ENCODE results near the gene HPCAL1. TPM values are rescaled to one million over a fixed set of nuclear protein-coding genes. Genes with fewer than 3 reads are reported as not detected.

The HPCAL1 gene
- total and polyA plus RNA-seq, 8 donors, result 58.1 to 108 (median 72.1) TPM

- intact Hi-C loops (cut with DNase I), result no loop called here
- TF ChIP-seq, protein P1, sequence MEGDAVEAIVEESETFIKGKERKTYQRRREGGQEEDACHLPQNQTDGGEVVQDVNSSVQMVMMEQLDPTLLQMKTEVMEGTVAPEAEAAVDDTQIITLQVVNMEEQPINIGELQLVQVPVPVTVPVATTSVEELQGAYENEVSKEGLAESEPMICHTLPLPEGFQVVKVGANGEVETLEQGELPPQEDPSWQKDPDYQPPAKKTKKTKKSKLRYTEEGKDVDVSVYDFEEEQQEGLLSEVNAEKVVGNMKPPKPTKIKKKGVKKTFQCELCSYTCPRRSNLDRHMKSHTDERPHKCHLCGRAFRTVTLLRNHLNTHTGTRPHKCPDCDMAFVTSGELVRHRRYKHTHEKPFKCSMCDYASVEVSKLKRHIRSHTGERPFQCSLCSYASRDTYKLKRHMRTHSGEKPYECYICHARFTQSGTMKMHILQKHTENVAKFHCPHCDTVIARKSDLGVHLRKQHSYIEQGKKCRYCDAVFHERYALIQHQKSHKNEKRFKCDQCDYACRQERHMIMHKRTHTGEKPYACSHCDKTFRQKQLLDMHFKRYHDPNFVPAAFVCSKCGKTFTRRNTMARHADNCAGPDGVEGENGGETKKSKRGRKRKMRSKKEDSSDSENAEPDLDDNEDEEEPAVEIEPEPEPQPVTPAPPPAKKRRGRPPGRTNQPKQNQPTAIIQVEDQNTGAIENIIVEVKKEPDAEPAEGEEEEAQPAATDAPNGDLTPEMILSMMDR (IDR thresholded peaks at IDR 0.05), result no peak
- peak; percentile 76 for ATAC-seq
- DNase-seq, result peak in 3 of 4 donors; percentile 33 to 92 (median 82)
- Histone ChIP-seq H3K4me1 (peaks cover 28 to 66% of the 10 kb centered on the region in 2 donors), H3K36me3 (no peaks in the 10 kb centered on the region), H3K27me3 (no peaks in the 10 kb centered on the region), H3K9me3 (peaks cover 0 to 8% of the 10 kb centered on the region in 2 donors), H3K27ac (peak overlapping the region; percentile 59 to 85), H3K4me3 (peak overlapping the region in 1 of 2 donors; percentile 26)
Observed at GRCh38 chr2:10331027-10331701, 28.5 kb downstream of the HPCAL1 start.

DNA sequence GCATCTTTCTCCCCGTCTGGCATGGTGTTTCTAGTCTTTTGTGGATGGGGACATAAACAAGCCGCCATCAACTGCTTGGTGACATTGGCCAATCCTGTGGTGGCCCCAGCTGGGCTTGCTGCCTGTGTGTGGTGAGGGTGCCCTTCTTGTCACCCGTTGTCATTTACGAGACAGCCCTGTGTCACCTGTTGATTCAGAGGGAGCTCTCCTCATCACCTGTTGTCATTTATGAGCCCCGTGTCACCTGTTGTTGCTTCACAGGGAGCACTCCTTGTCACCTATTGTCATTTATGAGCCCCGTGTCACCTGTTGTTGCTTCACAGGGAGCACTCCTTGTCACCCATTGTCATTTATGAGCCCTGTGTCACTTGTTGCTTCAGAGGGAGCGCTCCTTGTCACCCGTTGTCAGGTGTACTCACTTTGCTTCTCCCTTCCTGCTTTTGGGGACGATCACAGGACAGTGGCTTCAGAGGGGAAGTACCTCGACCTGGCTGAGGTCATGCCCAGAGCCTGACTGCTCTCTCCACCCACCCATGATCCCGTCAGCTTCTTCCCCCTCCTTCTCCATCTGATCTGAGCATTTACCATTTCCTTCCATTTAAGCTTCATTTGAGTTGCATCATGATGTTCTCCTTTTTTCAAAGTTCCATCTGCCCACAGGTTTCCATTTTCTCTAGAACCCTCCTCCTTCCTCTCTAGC lies 29.1 kb downstream of the HPCAL1 start:
- DNase-seq (peak in 1 of 4 donors; percentile 79), ATAC-seq (peak; percentile 52)
- no peaks in the 10 kb centered on the region for H3K27me3 ChIP-seq
- intact Hi-C loops (cut with DNase I), result no loop called here
- H3K27ac ChIP-seq, result peak overlapping the region; percentile 59 to 85
- TF ChIP-seq, protein P1 (IDR thresholded peaks at IDR 0.05), result no peak
- peaks cover 24 to 60% of the 10 kb centered on the region in 2 donors for H3K4me1 ChIP-seq
- H3K9me3 ChIP-seq, result peaks cover 0 to 8% of the 10 kb centered on the region in 2 donors
- H3K36me3 ChIP-seq, result no peaks in the 10 kb centered on the region
- H3K4me3 ChIP-seq, result peak overlapping the region in 1 of 2 donors; percentile 26

- H3K27me3 ChIP-seq, result no peaks in the 10 kb centered on the region
- peak overlapping the region; percentile 24 to 85 for H3K27ac ChIP-seq
- DNase-seq, result peak in 2 of 4 donors; percentile 53 to 78
- no peak overlapping the region for H3K4me3 ChIP-seq
- H3K36me3 ChIP-seq, result no peaks in the 10 kb centered on the region
- ATAC-seq, result no peak
- TF ChIP-seq, protein P1 (IDR thresholded peaks at IDR 0.05), result no peak
- intact Hi-C loops (cut with DNase I), result no loop called here
- H3K4me1 ChIP-seq, result peaks cover 24 to 54% of the 10 kb centered on the region in 2 donors
- H3K9me3 ChIP-seq, result peaks cover 0 to 8% of the 10 kb centered on the region in 2 donors
Observed at GRCh38 chr2:10332402-10333246, 29.9 kb downstream of the HPCAL1 start.

DNA sequence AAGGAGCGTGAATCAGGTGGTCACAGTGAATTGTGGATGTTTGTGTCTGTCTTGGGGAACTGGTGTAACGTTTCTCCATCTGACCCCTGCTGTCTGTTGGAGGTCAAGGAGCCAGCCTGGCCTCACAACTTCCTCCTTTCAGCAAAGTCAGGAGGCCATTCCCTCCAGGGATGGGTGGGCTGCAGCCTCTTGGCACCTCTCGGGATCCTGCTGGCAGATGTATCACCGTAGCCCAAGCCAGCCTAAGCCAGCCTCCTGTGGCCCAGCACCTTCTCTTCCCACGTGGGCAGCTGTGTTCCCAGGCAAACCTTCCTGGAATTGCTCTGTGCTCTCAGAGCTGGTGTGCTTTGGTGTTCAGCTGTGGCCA lies 30.5 kb downstream of the HPCAL1 start:
- Histone ChIP-seq H3K4me3 (no peak overlapping the region), H3K36me3 (no peaks in the 10 kb centered on the region), H3K27ac (peak overlapping the region in 1 of 2 donors; percentile 85), H3K9me3 (peaks cover 0 to 8% of the 10 kb centered on the region in 2 donors), H3K27me3 (no peaks in the 10 kb centered on the region), H3K4me1 (peaks cover 24 to 54% of the 10 kb centered on the region in 2 donors)
- TF ChIP-seq, protein P1 (IDR thresholded peaks at IDR 0.05), result no peak
- DNase-seq (peak in 1 of 4 donors; percentile 47), ATAC-seq (peak; percentile 3)
- intact Hi-C loops (cut with DNase I), result no loop called here

Data from left lung (tissue), 10 donors.